Small intestine (tissue), 7 donors: Measurements from ENCODE around the gene MOB2. TPM values are rescaled to one million over a fixed set of nuclear protein-coding genes. Genes with fewer than 3 reads are reported as not detected.

ENCODE experiments used
- DNase-seq, 2 donors: peaks; one replicate each; pipeline versions ENCODE4 v3.0.0 to v3.0.0-alpha.2; 2013
- FAIRE-seq: peaks from 2 replicates; lab custom pipeline; 2012; peaks lifted over from hg19 to GRCh38; lab: Jason Lieb, UNC
- H3K27ac ChIP-seq, 3 donors: one replicate each; pipeline ENCODE4 v1.5.1; 2013; ENCODE audit warnings: low read length in 2 of 3, mild to moderate bottlenecking in 2 of 3, control low read depth in 1 of 3, inconsistent platforms in 1 of 3, low read depth in 1 of 3, moderate library complexity in 1 of 3
- H3K27me3 ChIP-seq, 3 donors: one replicate each; pipeline ENCODE4 v1.6.1; 2013; ENCODE audit warnings: low read length in 3 of 3, inconsistent platforms in 1 of 3; ENCODE audit not compliant: control insufficient read depth in 3 of 3, insufficient read depth in 3 of 3
- H3K36me3 ChIP-seq, 3 donors: one replicate each; pipeline ENCODE4 v1.6.1; 2013; ENCODE audit warnings: low read length in 3 of 3, inconsistent platforms in 1 of 3, low read depth in 1 of 3, mild to moderate bottlenecking in 1 of 3, moderate library complexity in 1 of 3; ENCODE audit not compliant: control insufficient read depth in 3 of 3, insufficient read depth in 2 of 3
- H3K4me1 ChIP-seq, 3 donors: one replicate each; pipeline ENCODE4 v1.6.1; 2013; ENCODE audit warnings: low read length in 2 of 3, inconsistent platforms in 1 of 3, low read depth in 1 of 3, mild to moderate bottlenecking in 1 of 3, moderate library complexity in 1 of 3; ENCODE audit not compliant: control insufficient read depth in 3 of 3, insufficient read depth in 2 of 3
- H3K4me3 ChIP-seq, 3 donors: one replicate each; pipeline ENCODE4 v1.5.1; 2013; ENCODE audit warnings: low read length in 3 of 3, control low read depth in 1 of 3, inconsistent platforms in 1 of 3, low read depth in 1 of 3, mild to moderate bottlenecking in 1 of 3, moderate library complexity in 1 of 3
- H3K9me3 ChIP-seq, 2 donors: one replicate each; pipeline ENCODE4 v1.6.1; 2013; ENCODE audit warnings: low read depth in 1 of 2, low read length in 1 of 2; ENCODE audit not compliant: control insufficient read depth in 2 of 2, insufficient read depth in 1 of 2
- WGBS, 3 donors: extraction: QIAGEN DNeasy Blood & Tissue Kit; methylation state at CpG; one replicate each; pipeline ENCODE4 v1.1.7; 2013; 5-methylcytosine and 5-hydroxymethylcytosine counted together
- polyA plus RNA-seq, 4 donors: library from polyadenylated mRNA; stranded (reverse) in 3 of 4; unstranded in 1 of 4; fragments of 200-250 nt in 3 of 4; fragments of 120-200 nt in 1 of 4; gene quantifications; one replicate each; pipeline versions ENCODE4 v1.2.1 to v1.2.3, GENCODE V29; 2013
- donor health status: healthy with polysubstance abuse.
- donor health status: control.
- donor health status: control.
- donor health status: Bipolar disorder and iron deficiency.
- donor health status: healthy.

MOB2 gene
- polyA plus RNA-seq, 4 donors: 28.3 to 48.6 (median 42.0) TPM

DNA sequence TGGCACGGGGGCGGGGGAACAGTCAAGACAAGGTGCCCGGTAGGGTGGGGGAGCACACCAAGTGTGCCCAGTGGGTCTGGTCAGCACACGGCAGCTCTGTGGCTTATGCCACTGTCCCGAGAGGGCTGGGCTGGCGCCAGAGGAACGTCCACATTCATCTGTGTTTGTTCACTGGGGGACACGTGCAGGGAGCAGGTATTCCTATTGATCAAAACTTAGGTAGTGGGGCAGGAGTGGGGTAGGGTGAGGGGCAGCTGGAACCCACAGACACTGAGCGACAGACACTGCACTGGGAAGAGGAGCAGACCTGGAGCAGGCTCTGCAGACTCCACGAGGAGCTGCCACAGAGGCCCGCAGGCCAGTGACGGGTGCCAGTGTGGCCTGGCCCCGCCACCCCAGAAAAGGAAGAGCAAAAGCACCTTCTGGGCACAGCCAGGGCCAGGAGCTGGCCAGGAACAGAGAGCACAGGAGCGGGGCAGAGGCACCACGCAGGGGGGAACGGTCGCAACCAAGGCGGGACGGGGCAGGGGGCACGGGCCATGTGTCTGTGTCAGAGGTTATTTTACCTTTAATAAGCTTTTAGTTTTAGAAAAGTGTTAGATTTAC lies 2.1 kb upstream of the MOB2 start:
- Histone ChIP-seq H3K9me3 (no peaks in the 10 kb centered on the region), H3K27me3 (no peaks in the 10 kb centered on the region), H3K4me3 (no peak overlapping the region), H3K4me1 (peaks cover 10 to 17% (median 14%) of the 10 kb centered on the region in 3 donors), H3K36me3 (peaks cover 0 to 31% (median 0%) of the 10 kb centered on the region in 3 donors), H3K27ac (no peak overlapping the region)
- 89 to 92% (median 92%) methylated on average over 20 of the region's 20 CpGs for WGBS, 3 donors
- FAIRE-seq (no peak), DNase-seq (no peak)

GRCh38 chr11:1487851-1488574 lies 1.4 kb upstream of the MOB2 start:
- H3K36me3 ChIP-seq: peaks cover 0 to 32% (median 0%) of the 10 kb centered on the region in 3 donors
- H3K27ac ChIP-seq: no peak overlapping the region
- H3K4me3 ChIP-seq: no peak overlapping the region
- WGBS, 3 donors: 78 to 88% (median 87%) methylated on average over 23 of the region's 23 CpGs
- no peaks in the 10 kb centered on the region for H3K9me3 ChIP-seq
- no peaks in the 10 kb centered on the region for H3K27me3 ChIP-seq
- DNase-seq (no peak), FAIRE-seq (no peak)
- peaks cover 10 to 17% (median 14%) of the 10 kb centered on the region in 3 donors for H3K4me1 ChIP-seq

DNA sequence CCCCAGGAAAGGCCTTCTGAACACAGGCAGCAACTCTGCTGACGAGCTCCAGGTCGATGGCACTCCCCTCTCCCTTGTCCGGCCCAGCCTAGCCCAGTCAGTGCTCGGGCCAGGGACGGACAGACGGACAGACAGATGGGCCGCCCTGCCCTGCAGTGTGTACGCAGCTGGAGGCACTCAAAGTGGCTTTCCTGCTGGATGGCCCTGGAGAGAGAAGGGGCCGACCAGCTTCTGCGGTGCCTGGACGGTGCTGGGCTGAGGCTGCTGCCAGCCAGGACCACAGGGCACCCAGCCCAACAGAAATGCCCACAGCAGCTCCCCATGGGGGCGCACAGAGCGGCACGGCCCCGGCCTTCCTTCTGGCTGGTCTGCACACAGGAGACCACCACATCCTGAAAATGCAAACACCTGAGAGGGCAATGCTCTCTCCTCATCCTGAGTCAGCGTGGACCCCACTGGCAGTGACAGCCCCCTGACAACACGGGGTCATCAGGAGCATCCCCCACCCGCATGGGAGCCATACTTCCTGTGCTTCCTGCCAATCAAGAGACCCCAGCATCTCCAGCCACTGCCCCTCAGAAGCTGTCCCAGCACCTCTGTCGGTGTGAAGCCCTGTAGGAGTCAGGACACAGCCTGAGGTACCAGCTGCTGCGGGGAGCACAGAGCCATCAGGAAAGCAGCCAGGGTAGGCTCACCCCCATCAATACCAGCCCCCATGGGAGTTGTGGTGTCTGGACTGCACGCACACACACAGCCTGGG lies 692 bp upstream of the MOB2 start:
- Histone ChIP-seq H3K4me1 (peaks cover 10 to 17% (median 14%) of the 10 kb centered on the region in 3 donors), H3K27me3 (no peaks in the 10 kb centered on the region), H3K9me3 (no peaks in the 10 kb centered on the region), H3K4me3 (no peak overlapping the region), H3K36me3 (peaks cover 0 to 37% (median 0%) of the 10 kb centered on the region in 3 donors), H3K27ac (no peak overlapping the region)
- 73 to 89% (median 80%) methylated on average over 20 to 21 of the region's 21 CpGs for WGBS, 3 donors
- no peak for FAIRE-seq
- no peak for DNase-seq

- 60 to 64% (median 62%) methylated on average over 15 to 17 of the region's 17 CpGs for WGBS, 3 donors
- H3K9me3 ChIP-seq: no peaks in the 10 kb centered on the region
- no peak overlapping the region for H3K4me3 ChIP-seq
- no peaks in the 10 kb centered on the region for H3K27me3 ChIP-seq
- FAIRE-seq (no peak), DNase-seq (no peak)
- peak overlapping the region in 1 of 3 donors; percentile 56 for H3K27ac ChIP-seq
- H3K4me1 ChIP-seq: peaks cover 10 to 17% (median 14%) of the 10 kb centered on the region in 3 donors
- H3K36me3 ChIP-seq: peaks cover 0 to 49% (median 0%) of the 10 kb centered on the region in 3 donors
These were observed 1.1 kb downstream of the MOB2 start for GRCh38 chr11:1485504-1485885.

DNA sequence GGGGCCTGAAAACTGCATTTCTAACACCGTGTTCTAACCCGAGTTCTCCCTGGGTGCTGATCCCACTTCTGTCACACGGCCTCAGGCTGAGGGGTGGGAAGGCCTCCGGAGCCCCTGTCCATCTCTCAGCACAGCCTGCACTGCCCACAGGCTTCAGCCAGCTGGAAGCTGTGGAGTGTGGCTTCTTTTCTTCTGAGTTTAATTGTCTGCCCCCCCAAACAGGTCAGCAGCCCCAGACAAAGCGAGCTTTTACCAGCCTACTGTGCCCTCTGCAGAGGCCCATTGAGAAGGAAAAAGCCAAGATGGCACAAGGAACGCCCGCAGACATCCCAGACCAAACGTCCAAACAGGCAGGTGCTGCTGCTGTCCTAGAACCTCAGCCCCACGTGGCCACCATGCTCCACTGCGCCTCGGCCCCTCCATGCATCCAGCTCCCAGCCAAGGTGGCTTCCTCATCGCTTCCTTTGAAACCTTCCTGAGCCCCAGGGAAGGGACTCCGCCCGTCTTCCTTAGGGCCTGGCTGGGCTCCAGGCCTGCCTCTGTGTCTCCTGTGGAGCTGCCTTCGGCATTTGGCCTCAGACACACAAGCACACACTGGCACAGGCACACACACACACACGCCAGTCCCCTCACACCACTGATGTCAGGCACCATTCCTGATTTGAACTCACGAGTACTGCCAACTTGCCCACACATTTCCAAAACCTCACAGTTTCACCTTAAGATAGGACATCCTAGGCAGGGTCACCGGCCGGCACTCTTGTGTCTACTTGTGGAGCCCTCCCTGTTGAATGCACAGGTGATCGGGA lies 1.7 kb downstream of the MOB2 start:
- Histone ChIP-seq H3K4me3 (no peak overlapping the region), H3K36me3 (peaks cover 0 to 55% (median 5%) of the 10 kb centered on the region in 3 donors), H3K4me1 (peaks cover 10 to 17% (median 14%) of the 10 kb centered on the region in 3 donors), H3K9me3 (no peaks in the 10 kb centered on the region), H3K27ac (peak overlapping the region in 1 of 3 donors; percentile 35), H3K27me3 (no peaks in the 10 kb centered on the region)
- WGBS, 3 donors: 70 to 81% (median 72%) methylated on average over 20 of the region's 20 CpGs
- peak in 1 of 2 donors; percentile 7 for DNase-seq
- FAIRE-seq: no peak

- no peaks in the 10 kb centered on the region for H3K27me3 ChIP-seq
- no peak for DNase-seq
- H3K36me3 ChIP-seq: peaks cover 0 to 62% (median 5%) of the 10 kb centered on the region in 3 donors
- no peak overlapping the region for H3K27ac ChIP-seq
- H3K4me1 ChIP-seq: peaks cover 10 to 17% (median 14%) of the 10 kb centered on the region in 3 donors
- no peaks in the 10 kb centered on the region for H3K9me3 ChIP-seq
- no peak for FAIRE-seq
- no peak overlapping the region for H3K4me3 ChIP-seq
- 88 to 93% (median 92%) methylated on average over 17 of the region's 17 CpGs for WGBS, 3 donors
These were observed 2.4 kb downstream of the MOB2 start for GRCh38 chr11:1484061-1484671.

DNA sequence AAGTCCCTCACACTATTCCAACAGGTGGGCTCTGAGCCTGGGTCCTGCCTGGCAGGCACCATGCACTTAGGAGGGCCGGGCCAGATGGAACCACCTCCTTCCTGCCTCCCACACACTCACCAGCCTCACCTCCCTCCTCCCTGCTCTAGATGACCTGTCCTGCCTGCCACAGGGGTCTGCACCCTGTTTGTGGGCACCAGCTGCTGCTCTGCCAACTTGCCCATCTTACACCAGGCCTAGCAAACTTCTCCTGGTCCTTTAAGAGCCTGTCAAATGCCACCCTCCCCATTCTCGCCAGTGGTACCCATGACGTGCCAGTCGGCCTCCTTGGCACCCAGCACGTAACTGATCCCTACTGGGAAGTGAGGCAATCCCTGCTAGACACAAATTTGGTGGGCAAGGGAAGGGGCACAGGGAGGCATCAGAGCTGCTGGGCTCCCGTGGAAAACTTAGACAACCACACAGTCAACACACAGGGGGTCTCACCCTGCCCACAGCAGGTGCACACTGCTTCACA lies 3.1 kb downstream of the MOB2 start:
- 59 to 70% (median 63%) methylated on average over 6 of the region's 6 CpGs for WGBS, 3 donors
- Histone ChIP-seq H3K36me3 (peaks cover 0 to 66% (median 5%) of the 10 kb centered on the region in 3 donors), H3K9me3 (no peaks in the 10 kb centered on the region), H3K4me3 (no peak overlapping the region), H3K4me1 (peaks cover 10 to 17% (median 14%) of the 10 kb centered on the region in 3 donors), H3K27me3 (no peaks in the 10 kb centered on the region), H3K27ac (peak overlapping the region in 1 of 3 donors; percentile 41)
- FAIRE-seq (no peak), DNase-seq (no peak)
